Measurements from ENCODE around the gene SLC35A3.
"Not testable (repeated sequence)": the region's sequence is repeated elsewhere in the genome, so short reads cannot be mapped to it uniquely, and the experiment has no call there.

The SLC35A3 gene

DNA sequence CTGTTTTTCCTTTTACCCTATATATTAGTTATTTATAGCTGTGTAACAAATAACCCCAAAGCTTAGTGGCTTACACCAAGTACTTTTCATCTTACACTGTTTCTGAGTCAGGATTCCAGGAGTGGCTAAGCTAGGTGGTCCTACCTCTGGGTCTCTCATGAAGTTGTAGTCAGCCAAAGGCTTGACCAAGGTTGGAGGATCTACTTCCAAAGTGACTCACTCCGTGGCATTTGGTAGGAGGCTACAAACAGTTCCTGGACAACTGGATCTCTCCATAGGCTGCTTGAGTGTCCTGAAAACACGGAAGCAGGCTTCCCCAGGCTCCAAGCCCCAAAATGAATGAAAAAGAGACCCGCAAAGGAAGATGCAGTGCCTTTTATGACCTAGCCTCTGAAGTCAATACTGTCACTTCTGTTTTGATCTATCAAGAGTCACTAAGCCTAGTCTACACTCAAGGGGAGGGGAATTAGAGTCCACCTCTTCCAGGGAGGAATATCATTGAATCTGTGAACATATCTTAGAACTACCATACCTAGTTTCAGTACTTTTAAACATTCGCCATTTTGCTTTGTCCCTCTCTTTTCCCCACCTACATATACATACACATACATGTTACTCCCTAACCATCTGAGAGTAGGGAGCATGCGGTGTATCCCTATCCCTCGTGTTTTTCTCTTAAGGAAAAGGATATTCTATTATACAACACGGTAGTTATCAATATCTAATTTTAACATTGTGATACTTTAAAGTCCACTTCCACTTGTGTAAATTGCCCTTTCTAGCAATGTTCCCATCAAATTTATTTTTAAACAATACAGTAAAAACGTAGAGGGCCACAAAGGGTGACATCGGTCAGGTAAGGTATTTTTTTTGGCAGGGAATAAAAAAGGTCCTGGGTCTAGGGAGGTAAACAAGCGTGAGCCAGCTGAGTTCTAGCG lies 67.2 kb downstream of the SLC35A3 start:
- DNase-seq = no peak

DNA sequence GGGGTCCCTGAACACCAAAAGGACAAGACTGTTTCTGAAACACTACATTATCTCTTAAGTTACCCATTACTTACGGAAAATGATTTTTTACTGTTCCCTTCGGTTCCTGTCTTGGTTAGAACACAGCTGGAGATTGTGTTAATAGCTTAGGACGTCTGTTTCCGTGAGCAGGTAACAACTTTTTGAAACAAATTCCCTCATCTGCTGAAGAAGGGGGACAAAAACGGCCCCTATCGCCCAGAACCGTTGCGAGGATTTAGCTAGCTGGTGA lies 67.8 kb downstream of the SLC35A3 start:
- DNase-seq = no peak

DNA sequence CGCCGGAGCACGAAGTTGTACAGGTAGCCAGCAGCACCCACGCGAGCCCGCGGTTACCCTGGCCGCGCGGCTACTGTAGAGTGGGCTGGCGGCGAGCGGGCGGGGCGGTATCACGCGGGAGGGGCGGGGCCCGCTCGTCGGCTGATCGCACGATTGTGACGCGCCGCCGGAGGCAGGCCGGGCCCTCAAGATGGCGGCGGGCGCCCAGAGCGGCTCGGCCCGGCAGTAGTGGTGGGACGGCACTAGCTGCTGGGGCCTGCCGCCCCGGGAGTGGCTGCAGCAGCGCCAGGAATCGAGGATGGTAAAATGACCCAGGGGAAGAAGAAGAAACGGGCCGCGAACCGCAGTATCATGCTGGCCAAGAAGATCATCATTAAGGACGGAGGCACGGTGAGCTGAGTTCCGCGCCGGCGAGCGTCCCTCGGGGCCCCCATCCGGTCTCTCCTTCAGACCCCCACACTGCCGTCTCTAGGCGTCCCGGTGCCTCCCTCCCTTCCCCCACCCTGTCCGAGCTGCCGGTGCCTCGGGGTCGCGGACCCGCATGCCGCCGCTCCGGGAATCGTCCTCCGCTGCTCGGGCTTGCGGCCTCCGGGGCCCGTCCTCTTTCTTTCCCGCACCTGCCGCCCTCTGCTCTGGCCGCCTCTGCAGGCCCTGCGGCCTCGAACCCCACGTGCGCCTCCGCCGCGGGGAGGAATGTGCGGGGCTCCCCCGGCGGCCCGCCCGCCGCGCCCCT lies 68.3 kb downstream of the SLC35A3 start:
- peak; percentile 11 for DNase-seq

DNA sequence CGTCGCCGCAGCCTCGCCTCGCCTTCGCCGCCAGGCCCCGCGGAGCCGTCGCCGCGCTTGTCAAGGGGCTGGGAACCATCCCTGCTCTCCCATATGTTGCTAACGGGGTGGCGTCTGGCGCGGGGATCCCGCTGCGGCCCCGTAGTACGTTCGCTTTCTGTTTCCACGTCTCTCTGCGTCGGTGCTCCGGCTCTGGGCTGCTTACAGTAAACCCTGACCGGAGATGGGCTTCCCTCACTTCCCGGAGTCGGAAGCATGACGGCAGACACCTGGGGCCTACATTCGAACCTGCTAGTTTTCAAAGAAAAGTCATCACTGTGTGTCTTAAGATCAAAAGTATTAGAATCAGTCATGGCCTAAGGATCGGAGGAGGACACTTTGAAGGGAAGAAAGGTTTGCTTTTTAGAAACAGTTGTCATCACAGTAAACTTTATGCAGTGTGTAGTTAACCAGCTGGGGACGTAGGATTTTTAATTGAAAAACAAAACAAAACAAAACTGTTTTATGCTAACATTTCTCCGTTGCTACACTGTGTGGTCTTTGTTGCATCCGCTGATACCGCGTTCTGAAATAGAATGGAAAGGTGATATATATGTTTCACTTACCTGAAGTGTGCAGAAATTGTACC lies 69.0 kb downstream of the SLC35A3 start:
- DNase-seq = no peak

DNA sequence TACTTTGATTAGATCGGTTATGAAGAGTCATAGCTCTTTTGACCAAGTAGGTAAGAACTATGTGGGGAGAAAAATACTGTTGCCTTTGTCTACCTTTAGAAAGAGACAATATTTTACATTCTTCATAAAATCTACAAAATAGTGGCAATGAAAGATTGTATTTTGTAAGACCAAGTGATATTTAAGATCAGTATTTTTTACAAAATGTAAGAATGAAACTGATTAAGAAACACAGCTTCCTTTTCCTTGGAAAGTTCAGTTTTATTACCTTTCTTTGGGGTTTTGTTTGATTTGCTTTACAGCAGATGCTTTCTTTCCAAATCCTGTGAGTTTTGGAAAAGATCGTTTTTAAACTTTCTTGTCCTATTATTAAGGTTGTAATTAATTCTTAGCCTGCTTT lies 69.8 kb downstream of the SLC35A3 start:
- DNase-seq = no peak

DNA sequence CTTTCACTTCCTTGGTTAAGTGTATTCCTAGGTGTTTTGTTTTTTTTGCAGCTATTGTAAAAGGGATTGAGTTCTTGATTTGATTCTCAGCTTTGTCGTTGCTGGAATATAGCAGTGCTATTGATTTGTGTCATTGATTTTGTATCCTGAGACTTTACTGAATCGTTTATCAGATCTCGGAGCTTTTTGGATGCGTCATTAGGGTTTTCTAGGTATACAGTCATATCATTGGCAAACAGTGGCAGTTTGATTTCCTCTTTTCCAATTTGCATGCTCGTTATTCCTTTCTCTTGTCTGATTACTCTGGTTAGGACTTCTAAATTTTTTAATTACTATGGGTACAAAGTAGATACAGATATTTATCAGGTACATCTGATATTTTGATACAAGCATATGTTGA lies 75.4 kb downstream of the SLC35A3 start:
- DNase-seq = no peak

DNA sequence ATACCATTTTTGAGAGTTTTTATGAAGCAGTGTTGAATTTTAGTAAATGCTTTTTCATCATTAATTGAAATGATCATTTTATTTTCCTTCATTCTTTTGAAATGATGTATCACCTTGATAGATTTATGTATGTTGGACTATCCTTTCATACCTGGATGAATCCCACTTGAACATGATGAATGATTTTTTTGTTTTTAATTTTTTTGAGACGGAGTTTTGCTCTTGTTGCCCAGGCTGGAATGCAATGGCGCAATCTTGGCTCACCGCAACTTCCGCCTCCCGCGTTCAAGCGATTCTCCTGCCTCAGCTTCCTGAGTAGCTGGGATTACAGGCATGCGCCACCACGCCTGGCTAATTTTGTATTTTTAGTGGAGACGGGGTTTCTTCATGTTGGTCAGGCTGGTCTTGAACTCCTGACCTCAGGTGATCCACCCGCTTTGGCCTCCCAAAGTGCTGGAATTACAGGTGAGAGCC lies 77.5 kb downstream of the SLC35A3 start:
- not testable (repeated sequence) for DNase-seq

DNA sequence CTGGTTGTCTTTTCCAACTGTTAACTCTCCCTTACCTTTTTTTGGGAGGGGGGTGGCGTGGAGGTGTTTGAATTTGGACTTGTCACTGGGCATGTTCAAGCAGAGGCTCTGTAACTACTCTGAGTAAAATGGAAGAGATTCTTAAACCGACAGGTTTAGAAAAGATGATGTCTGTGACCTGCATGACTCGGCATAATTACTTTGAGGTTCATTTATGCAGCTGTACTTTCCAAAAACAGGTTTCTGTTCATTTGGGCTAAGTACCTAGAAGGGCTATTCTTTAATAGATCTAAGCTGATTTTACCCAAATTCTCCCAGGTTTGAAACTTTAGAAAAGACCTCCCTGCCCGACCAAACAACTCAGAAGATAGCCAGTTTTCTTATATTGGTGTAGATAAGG lies 80.3 kb downstream of the SLC35A3 start:
- no peak for DNase-seq

DNA sequence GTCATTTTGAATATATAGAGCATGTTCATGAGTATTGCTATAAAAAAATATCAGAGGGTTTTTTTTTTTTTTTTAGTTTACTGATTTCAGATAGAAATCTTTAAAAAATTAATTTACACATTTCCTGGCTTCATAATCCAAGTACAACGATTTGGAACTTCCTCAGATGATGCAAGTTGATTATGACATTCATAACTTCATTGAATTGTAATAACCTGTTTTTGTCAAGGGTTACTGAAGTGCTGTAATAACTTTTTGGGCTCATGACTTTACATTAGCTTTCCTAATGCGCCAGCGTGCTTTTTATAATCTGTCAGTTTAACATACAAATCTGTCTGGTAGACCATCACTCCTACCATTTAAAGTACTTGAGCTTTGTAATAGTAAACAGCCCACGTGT lies 81.6 kb downstream of the SLC35A3 start:
- DNase-seq = no peak

DNA sequence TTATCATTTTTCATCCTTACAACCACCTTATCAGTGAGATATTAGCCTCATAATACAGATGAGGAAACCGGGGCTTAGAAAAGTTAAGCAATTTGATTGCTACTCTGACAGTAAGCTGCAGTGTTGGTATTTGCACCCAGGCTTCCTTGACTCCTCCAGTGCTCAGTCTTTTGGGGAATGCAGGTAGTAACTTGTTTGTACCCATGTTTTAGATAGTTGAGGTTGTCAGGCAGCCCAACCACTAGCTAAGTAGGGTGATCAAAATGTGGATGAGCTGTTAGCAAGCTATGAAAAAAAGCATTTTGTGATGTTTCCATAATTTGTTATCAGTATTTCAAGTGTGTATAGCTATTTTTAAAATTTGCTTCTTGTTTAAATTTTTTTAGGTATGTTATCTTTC lies 82.1 kb downstream of the SLC35A3 start:
- DNase-seq = no peak

DNA sequence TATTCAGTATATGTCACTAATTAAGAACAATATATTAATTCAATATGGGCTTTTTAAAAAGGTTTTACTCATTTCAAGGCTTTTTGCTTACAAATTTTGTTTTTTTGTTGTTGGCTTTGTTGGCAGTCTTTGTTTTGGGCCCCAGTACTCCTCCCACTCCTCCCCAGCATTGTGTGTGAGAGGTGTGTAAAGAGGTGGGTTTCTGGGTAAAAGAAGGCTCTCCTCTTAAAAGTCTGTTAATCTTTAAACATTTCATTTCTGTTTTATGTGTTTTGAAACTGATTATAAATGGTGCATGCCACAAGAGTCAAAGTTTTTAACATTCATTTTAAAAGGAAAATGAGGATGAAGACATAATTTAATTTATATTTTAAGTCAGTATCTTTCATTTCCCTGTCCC lies 83.3 kb downstream of the SLC35A3 start:
- DNase-seq = no peak

DNA sequence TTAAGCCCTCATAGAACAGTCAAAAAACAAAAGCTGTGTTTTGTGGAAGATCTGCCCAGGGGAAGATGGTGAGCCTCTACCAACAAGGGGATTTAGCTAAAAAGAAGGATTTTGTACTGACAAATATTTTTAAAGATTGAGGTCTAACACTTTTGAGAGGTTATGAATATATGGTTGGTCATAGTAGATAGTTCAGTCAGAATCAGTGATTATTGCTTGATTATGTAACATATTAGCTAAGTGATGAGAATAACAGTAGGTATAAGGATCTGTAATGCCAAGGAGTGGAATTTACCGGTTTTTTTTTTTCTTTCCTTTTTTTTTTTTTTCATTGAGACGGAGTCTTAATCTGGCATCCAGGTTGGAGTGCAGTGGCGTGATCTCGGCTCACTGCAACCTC lies 83.9 kb downstream of the SLC35A3 start:
- DNase-seq = no peak

DNA sequence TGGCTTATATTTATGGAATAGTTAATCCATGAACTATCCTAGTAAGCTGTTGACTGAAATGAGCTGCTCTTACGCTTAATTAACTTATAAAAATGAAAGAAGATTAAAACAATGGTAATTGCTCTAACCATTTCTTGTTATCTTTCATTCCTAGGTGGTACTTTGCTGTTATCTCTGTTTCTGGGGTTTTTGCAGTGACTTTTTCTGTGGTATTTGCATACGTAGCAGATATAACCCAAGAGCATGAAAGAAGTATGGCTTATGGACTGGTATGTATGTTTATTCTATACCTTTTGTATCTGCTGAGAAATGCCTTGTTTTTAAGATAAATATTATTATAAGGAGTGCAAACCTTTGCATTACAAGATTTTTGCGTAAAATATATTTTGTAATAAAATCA lies 91.9 kb downstream of the SLC35A3 start:
- DNase-seq = no peak

DNA sequence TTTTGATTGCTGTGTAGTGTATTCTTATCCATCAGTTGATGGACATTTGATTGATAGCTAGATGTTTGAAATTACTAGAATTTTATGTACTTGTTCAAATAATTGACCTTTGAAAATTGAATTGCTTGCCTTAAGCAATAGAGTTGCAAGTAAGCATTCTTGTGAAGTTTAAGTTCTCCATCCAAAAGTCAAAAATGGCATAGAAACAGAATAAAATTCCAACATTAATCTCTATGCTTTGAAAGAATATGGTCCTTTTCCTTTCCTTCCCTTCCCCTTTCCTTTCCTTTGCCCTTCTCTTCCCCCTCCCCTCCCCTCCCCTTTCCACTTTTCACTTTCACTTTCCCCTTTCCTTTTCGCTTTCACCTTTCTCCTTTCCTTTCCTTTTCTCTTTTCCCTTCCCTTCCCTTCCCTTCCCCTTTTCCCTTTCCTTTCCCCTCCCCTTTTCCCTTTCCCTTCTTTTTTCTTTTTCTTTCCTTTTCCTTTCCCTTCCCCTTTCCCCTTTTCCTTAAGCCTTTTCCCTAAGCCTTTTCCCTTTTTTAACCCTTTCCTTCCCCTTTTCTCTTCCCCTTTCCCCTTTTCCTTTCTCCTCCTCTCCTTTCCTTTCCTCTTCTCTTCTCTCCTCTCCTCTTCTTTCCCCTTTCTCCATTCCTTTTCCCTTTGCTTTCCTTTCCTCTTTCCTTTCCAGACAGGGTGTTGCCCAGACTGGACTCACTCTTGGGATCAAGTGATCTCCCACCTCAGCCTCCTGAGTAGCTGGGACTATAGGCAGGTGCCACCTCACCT lies 95.6 kb downstream of the SLC35A3 start:
- no peak for DNase-seq

DNA sequence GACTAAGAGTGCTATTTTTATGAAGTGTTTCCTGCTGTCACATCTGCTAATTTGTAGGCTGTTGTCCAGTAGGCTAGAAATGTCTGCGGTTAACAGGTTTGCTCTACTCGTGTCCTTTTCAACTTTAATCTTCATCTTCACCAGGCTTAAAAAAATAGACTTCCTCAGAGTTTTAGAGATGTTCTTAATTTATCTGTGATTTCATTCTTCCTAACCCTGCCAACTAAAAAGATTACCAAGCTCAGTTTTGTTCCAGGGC lies 96.1 kb downstream of the SLC35A3 start:
- no peak for DNase-seq

DNA sequence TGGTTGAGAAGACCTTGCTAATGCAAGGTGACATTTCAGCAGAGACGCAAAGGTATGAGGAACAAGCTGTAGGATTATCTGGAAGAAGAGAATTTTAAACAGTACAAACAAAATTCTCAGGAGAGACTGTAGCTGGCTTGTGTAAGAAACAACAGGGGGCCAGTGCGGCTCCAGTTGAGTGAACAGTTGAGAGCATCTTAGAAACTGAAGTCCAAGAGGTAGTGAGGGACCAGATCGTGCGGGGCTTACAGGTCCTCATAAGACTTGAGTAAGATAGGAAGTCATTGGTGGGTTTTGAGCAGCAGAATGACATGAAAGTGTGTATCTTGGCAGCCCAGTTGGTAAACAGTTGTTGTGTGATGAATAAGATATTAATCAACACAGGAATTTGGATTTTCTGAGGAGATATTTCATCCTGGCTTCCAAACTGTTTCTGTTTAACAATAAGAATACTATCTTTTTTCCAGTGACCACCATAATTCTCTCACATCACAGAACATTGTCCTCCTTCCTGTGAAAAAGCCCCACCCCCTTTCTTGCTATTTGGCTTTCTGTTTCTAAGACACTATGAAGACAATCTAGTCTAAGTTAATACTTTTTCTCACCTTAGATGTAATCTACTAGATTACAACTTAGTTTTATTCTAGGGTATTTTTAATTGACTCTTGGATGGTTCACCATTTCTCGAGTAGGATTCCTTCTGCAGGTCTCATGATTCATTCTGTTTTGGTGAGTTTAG lies 100.6 kb downstream of the SLC35A3 start:
- DNase-seq = no peak

DNA sequence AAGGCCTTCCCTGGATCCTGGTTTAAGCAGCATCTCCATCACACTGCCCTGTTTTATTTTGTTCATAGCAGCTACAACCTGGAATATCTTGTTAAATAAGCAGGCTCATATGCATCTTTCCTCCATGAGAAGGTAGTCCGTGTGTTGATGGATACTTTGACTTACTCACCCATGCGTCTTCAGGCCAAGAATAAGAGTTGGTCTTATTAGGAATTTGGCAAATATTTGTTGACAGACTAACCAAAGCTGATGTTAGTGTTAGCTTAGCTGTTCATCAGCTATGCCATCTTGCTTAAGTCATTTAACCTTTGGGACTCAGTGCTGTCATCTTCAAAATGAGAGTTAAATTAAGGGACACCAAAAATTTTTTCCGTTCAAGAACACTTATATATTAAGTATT lies 103.7 kb downstream of the SLC35A3 start:
- no peak for DNase-seq

DNA sequence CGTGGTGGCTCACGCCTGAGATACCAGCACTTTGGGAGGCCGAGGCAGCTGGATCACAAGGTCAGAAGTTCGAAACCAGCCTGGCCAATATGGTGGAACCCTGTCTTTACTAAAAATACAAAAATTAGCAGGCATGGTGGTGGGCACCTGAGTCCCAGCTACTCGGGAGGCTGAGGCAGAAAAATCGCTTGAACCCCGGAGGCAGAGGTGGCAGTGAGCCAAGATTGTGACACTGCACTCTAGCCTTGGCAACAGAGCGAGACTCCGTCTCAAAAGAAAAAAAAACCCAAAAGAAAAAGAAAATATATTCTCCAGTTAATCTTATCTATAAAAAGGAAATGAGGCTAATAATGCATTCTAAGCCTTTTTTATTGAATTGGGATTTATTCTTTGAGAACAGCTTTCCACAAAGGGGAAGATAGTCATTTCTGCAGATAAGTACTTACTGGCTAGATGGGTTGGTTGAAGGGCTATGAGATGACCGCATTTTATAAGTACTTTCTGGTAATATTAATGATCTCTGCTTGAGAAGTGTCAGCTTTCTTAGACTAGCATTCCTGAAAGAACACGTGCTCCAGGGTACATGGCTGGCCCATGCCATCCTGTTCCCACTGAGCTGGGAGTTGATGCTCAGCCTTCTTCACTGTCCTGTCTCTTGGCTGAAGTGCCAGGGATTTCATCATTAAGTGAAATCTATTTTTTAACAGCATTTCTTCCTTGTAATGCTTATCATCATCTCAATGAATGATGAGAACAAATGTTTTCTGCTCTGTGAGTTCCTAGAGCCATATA lies 105.0 kb downstream of the SLC35A3 start:
- no peak for DNase-seq

DNA sequence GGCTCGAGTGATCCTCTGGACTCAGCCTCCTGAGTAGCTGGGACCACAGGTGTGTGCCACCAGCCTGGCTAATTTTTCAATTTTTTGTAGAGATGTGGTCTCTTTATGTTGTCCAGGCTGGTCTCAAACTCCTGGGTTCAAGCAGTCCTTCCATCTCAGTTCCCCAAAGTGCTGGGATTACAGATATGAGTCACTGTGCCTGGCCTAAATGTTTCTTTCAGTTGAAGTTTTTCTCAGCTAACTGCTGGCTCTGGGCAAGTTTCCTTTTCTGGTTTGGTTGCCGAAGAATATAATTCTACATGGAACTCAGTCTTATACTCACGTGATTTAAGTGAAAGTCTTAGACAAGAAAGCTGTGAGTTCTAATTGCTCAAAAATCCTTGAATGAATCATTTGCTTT lies 106.0 kb downstream of the SLC35A3 start:
- no peak for DNase-seq

DNA sequence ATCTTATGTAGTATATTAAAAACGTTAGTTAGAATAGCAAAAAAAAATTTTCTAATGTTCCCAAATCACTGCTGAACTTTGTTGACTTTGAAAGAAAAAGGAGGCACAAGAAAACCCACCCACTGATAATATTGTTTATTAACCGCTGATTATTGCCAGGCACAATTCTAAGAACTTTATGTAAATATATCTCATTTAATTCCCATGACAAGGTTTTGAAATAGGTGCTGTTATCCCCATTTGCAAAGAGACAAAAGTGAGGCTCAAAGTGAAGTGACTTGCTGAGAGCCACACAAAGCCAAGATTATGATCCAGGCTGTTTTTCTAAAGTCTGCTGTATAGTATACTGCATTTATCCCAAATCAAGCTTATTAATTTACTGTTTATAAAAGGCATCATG lies 106.5 kb downstream of the SLC35A3 start:
- DNase-seq = no peak

DNA sequence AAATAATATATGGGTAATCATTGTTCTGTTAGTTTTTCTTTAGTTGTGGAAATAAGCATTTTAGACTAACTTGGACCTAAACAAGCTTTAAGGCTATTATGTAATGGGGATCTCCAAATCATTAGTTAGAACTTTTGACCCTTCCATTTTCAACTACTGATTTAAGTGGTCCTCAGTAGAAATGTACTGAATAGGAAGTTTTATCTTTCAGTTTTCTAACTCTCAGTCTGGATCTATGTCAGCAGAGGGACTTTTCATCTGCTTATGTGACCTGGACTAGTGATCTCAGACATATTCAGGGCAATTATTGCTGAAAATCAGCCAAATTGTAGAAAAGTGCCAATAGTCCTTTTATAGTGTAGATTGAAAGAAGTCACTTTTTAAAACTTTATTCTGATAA lies 106.9 kb downstream of the SLC35A3 start:
- DNase-seq = no peak

DNA sequence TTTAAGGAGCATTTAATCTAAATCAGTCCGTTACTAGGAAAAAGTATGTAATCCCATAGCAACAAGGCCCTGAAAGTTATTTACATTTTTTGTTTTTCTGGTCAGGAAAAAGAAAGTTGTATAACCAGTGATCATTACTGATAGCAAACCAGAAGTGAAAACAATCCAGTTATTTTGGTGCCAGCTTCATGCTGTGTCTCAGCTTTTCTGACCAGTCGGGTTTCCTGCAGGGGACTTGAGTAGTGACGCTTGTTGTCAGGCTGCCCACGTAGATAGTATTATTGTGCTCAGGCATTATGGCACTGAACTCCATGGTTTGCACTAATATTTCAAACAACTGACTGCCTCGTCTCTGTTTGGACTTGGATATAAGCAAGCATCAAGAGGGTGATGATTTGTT lies 107.7 kb downstream of the SLC35A3 start:
- no peak for DNase-seq

Data from NCI-H187 treated with DMSO at 0.1 percent for 48 hours (cell line).